ENCODE results near the gene ASTE1. TPM values are rescaled to one million over a fixed set of nuclear protein-coding genes. Genes with fewer than 3 reads are reported as not detected.

Gene ASTE1
- total and polyA plus RNA-seq, 9 of the 15 experiments (the other 6 are each of a cell fraction or from before 2014, with no cell fraction given) = 3.5 to 12.1 (median 6.9) TPM

- no peak for TF ChIP-seq GMEB1 (CRISPR knock-in tag; IDR thresholded peaks at IDR 0.05)
- TF ChIP-seq MTA1 (IDR thresholded peaks at IDR 0.05; ENCODE audit: borderline replicate concordance) = no peak
- peak in 1 of 2 experiments; percentile 83; a peak in 2 of 4 replicates for TF ChIP-seq HDAC1 (IDR thresholded peaks at IDR 0.05)
- TF ChIP-seq ZNF764 (CRISPR knock-in tag; IDR thresholded peaks at IDR 0.05; ENCODE audit: low read depth) = no peak
- TF ChIP-seq BHLHE40 (IDR thresholded peaks at IDR 0.05; ENCODE audit: low read length) = peak; percentile 86
- TF ChIP-seq JUN (IDR thresholded peaks at IDR 0.05; ENCODE audit: borderline replicate concordance, low read depth, low read length) = peak; percentile 16; the same call in 1 of the 2 replicates
- TF ChIP-seq JUN (CRISPR knock-in tag; IDR thresholded peaks at IDR 0.05; ENCODE audit: borderline replicate concordance) = no peak
- TF ChIP-seq, protein P1, sequence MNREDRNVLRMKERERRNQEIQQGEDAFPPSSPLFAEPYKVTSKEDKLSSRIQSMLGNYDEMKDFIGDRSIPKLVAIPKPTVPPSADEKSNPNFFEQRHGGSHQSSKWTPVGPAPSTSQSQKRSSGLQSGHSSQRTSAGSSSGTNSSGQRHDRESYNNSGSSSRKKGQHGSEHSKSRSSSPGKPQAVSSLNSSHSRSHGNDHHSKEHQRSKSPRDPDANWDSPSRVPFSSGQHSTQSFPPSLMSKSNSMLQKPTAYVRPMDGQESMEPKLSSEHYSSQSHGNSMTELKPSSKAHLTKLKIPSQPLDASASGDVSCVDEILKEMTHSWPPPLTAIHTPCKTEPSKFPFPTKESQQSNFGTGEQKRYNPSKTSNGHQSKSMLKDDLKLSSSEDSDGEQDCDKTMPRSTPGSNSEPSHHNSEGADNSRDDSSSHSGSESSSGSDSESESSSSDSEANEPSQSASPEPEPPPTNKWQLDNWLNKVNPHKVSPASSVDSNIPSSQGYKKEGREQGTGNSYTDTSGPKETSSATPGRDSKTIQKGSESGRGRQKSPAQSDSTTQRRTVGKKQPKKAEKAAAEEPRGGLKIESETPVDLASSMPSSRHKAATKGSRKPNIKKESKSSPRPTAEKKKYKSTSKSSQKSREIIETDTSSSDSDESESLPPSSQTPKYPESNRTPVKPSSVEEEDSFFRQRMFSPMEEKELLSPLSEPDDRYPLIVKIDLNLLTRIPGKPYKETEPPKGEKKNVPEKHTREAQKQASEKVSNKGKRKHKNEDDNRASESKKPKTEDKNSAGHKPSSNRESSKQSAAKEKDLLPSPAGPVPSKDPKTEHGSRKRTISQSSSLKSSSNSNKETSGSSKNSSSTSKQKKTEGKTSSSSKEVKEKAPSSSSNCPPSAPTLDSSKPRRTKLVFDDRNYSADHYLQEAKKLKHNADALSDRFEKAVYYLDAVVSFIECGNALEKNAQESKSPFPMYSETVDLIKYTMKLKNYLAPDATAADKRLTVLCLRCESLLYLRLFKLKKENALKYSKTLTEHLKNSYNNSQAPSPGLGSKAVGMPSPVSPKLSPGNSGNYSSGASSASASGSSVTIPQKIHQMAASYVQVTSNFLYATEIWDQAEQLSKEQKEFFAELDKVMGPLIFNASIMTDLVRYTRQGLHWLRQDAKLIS (CRISPR knock-in tag; IDR thresholded peaks at IDR 0.05) = 0 out of 2 replicates have a peak, but pooled peaks have one; percentile 50
- peak; percentile 86 for TF ChIP-seq POLR2G (IDR thresholded peaks at IDR 0.05; ENCODE audit: low read depth, low read length)
- TF ChIP-seq SIN3A (IDR thresholded peaks at IDR 0.05; ENCODE audit: borderline replicate concordance in 2 of 2, control insufficient read depth in 1 of 2, low read depth in 2 of 2, low read length in 2 of 2) = 0 out of 4 replicates have a peak, but pooled peaks of 1 of the 2 experiments have one; percentile 25
- TF ChIP-seq MEF2D (tag; conservative IDR thresholded peaks at IDR 0.05; ENCODE audit: low read depth) = no peak
- no peak for TF ChIP-seq PPARD (CRISPR knock-in tag; IDR thresholded peaks at IDR 0.05)
- 0 out of 2 replicates have a peak, but pooled peaks have one; percentile 20 for TF ChIP-seq RNF2 (IDR thresholded peaks at IDR 0.05)
- 0 out of 2 replicates have a peak, but pooled peaks have one; percentile 10 for TF ChIP-seq NFIC (IDR thresholded peaks at IDR 0.05)
- peak; percentile 43; the same call in 1 of the 2 replicates for TF ChIP-seq ZBTB12 (CRISPR knock-in tag; IDR thresholded peaks at IDR 0.05)
- no peak for TF ChIP-seq CREB1 (IDR thresholded peaks at IDR 0.05)
- peak; percentile 42; the same call in 1 of the 2 replicates for TF ChIP-seq CREB1 (CRISPR knock-in tag; IDR thresholded peaks at IDR 0.05)
- no peak for TF ChIP-seq PTRF (tag; IDR thresholded peaks at IDR 0.05)
- peak; percentile 87 for TF ChIP-seq FOXJ3 (CRISPR knock-in tag; IDR thresholded peaks at IDR 0.05)
- peak; percentile 64 for TF ChIP-seq ASH1L (IDR thresholded peaks at IDR 0.05; ENCODE audit: borderline replicate concordance, low read depth, partially characterized antibody)
- TF ChIP-seq SPI1 (IDR thresholded peaks at IDR 0.05; ENCODE audit: borderline replicate concordance, low read depth, low read length) = peak; percentile 31; the same call in 1 of the 2 replicates
Measured at GRCh38 chr3:131026321-131027151, at the start of gene ASTE1, which contains the start of gene NEK11 (continued).

All from K562 (cell line).